DMS 273 (cell line): ENCODE results near the gene NAV2.
A peak's percentile ranks its signal among the peaks of the same experiment; 100 is the strongest.

Experiments
- DNase-seq: peaks from one replicate; lab custom pipeline; 2025; ENCODE audit not compliant: unreplicated experiment; lab: John Stamatoyannopoulos, UW

NAV2 gene

DNA sequence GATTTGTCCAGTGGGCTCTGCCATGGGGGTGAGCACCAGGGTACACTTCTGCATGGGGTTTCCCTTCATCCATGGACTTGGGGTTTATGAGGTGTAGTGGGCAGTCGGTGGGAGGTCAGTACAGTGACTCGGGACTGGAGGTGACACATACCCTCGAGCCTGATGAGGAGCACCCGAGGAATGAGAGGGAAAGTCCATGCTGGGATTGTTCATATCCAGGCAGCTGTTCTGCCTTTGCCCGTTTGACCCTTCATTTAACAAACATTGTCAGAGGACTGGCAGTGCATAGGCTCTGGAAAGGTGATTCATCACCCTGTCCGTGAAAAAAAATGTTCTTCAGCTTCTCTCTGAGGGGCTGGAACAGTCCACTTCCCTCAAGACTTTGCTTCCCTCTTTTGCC, 2.7 kb downstream of the NAV2 start:
- no peak for DNase-seq

DNA sequence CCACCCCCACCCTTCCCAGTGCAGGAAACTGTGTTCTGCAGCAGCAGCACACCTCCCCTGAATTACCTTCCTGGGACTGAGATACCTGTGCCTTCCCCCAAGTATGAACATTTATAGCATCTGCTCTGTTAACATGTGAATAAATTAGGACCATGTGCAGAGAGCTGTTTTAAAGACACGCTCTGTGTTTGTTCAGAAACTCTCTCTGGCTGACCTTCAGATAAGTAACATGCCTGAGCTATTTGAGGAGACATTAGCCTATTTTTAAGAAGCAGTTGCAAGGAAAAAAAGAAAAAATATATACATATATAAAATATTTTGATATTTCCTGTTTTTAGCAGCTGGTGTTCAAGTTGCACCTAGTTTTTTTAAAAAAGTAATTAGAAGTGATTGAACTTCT, 5.4 kb downstream of the NAV2 start:
- DNase-seq = no peak

DNA sequence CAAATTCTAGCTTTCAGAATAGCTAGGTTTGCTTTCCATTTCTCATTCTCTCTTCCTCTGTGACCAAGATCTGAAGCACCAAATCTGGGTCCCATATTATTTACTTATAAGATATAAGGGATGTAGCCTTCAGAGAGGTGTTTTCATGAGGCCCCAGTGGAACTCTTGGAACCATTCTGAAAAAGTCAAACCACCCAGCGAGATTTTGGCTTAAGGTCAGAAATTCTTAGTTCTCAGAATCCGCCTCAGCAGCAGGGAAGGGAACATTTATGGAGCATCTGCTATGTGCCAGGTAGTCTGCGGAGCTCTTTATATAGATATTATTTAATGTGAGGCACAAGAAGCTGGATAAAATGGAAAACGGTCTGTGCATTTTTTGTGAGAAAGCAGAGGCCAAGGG, 6.3 kb downstream of the NAV2 start:
- DNase-seq = no peak

DNA sequence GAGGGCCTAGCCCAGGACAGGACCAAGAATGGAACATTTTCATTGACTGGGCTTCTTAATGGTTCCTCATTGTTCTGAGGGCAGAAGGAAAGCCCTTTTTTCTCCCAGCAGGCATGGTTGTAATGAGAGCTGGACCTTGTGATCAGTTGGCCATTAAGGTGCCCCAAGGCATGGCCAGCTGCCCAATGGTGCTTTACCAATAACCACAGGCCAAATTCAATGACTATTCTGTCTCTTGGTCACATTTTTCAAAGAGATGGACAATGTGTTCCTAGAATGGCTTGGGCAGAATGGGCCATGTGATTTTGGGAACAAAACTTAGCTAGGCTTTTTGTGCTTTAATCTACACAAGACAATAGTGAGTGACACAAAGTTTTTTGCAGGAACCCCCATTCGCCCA, 7.3 kb downstream of the NAV2 start:
- no peak for DNase-seq

DNA sequence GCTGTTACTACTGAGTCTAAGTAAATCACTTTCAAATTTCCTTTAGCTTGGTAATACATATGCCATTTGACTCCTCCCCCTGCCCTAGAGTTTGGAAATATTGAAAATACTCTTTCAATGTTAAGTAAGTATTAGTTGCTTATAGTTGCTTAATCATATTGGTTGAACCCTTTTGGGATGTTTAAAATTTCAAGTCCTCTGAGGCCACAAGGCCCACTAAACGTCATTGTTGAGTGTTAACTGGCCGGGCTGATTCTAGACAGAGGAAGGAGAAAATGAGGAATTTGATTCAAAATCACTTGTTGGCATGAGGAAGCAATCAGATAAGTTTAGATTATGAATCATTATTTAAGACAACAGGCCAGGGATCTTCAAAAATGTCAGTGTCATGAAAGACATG, 8.5 kb downstream of the NAV2 start:
- no peak for DNase-seq

DNA sequence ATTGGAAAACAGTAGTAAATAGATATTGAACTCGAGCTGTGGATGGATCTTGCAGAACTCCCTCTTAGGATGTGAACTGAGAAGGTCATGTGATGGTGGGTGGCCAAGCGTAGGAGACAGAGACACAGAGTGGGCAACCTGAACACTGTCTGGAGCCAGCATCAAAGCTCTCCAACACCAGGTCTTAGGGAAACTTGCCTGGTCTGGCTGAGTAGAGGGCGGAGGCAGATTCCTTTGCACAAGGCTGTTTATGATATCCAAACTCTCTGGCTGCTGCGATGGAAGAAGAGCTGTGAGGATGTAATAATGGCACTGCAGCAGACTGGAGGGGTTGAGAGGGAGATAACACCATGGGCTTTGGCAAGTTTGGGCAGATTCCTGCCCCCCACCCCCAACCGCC, 10.1 kb downstream of the NAV2 start:
- no peak for DNase-seq

DNA sequence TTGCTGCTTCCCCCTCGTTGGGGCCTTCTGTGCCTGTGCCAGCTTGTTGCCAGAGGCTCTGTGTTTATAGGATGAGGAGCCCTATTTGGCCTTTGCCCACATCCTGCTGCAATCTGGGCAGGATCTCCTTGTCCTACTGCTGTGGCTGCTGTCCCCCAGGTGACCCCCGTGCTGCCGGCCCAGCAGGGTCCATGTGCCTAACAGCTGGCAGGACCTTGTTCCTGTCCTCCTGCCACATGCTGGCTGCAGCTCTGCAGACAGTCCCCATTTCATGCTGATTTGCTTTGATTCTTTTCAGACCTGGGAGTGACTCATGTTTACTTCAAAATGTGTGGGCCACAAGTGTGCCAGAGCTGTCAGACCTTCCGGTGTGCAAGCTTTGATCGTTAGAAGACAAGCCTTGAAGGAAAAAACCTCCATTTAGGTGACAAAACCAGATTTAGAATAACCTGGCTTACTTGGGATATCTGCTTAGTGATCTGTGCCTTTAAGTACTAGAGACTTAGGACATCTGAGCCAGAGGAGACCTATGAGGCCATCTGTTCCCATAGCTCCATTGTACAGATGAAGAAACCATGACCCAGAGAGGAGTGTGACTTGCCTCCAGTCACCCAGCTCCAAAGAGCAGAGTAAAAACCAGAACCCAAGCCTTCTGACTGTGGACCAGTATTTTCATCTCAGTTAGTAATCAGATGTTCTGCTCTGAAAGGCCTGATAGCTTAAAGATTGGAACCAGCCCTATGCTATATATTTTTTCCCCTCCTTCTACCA, 11.1 kb downstream of the NAV2 start:
- DNase-seq = peak; percentile 78

DNA sequence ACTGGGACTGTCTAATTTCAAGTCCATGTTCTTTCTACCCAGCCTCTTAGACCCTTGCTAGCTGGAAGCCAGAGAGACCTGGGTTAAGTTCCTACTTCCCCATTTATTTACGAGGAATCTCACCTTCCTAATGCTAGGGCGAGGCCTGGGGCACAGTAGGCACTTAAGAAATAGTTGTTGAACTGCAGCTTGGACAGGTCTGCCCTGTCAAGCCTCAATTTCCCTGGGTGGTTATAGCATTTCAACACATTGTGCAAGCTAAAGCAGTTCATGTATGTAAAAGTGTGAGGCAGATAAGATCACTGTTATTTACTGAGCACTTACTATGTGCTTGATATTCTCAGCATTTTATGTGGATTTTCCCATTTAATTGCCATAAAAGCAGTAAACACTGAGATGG, 12.1 kb downstream of the NAV2 start:
- no peak for DNase-seq

DNA sequence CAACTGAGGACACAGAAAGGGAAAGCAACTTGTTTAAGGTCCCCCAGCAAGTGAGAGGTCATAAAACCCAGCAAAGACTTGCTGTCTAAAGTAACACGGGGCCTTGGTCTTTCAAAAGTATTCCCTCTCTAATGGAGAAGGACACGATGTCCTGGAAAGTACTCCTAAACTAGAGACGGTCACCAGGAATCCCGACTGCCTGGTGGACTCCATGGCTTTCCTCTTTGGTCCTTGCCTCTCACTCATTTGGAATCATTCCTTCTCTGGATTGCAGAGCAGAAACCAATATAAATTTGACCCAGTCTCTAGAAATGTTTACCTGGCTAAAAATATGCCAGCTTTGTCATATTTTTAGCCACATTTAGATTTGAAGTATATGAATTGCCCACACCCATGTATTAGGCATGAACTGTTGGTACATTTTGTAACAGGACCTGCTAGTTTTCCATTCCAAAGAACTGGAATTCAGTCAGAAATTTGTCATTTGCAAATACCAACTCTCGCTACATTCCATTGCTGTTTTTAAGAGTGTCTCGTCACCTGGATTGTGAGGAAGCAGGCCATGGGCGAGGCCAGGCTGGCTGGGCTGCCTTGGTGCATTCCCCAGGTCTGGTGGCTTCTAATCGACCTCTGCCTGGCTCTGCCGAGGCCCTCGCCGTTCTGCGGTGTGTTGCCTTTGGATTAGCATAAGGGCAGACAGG, 12.9 kb downstream of the NAV2 start:
- DNase-seq = no peak

DNA sequence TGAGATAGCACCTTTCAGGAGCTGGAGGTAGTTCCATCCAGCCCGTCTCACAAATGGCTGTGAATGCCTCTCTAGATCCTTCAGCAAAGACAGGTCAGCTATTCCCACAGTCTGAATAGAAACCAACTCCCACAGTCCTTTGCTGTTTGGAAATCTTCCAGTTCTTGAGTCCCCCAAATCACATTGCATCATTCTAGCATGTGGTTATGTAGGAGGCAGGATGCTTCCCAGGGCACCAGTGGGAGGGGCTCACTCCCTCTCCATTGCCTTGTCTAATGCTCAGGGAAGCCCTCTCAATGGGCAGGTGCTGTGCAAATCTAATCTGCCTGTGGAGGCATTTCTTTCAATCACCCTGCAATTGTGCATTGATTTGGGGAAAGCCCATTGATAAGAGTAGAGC, 14.6 kb downstream of the NAV2 start:
- DNase-seq = peak; percentile 80

DNA sequence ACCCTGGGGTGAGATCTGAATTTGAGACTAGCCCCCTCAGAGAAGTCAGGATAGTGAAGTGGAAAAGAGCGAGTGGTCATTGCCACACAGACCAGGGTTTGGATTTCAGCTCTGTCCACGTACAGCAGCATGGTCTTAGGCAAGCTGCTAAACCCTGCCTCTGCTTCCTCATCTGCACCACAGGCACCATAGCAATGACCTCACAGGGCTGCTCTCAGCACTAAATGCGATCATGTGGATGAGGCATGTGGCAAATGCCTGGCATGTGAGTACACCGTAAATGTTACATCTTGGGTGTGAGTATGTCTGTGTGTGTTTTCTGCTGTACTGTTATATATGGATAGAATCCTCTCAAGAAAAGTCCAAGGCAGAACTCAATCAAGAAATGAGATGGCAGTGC, 15.8 kb downstream of the NAV2 start:
- peak; percentile 21 for DNase-seq

DNA sequence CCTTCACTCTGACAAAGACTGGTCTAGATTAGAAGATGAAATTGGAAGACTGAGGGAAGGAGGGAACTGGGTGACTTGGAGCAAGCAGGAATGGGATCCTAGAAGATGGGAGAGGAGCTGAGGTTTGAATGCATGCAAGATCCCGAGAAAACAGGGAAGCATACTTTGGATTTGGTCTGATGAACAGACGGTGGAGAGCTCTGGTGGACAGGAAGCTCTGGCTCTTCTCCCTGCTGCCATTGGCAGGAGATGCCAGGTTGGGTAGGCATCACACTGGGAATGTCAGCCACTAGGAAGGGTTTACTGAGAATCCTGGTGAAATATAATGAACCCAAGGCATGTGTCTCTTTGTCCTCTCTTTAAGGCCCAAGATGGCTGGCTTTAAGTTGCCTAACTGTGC, 16.5 kb downstream of the NAV2 start:
- peak; percentile 5 for DNase-seq

DNA sequence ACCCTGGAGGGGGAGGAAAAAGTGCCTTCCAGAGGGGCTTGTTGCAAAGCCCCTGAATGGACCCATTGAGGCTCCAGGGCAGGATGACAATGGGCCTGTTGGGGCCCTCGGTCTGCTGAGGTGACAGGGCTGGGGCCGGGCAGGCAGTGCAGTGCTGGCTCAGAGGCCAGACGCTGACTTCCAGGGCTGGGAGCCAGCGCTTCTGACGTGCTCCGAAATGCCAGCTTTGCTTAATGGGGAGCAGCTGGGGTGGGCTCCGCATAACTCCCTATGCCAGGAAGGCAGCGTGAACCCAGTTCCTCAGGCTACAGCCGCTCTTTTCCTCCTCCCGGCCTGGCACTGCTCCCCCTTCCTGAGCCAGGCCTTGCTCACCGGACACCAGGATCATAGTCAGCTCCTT, 17.7 kb downstream of the NAV2 start:
- peak; percentile 91 for DNase-seq

DNA sequence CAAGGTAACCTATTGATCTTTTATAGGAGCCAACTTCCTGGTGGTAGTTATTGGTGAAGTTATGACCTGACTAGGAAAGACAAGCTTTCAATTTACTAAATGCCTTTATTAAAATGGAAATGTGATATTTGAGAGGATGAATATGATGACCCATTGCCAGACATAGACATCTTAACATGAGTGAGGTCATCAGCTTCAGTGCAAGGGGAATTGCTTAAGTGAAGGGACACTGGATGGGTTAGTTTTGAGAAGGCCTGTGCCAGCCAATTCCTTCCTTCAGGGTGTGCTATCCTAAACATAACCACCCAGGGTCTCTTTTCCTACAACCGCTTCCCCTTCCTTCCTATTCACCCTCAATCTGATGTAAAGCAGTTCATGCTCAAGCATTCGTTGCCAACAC, 21.5 kb downstream of the NAV2 start:
- DNase-seq = peak; percentile 15

DNA sequence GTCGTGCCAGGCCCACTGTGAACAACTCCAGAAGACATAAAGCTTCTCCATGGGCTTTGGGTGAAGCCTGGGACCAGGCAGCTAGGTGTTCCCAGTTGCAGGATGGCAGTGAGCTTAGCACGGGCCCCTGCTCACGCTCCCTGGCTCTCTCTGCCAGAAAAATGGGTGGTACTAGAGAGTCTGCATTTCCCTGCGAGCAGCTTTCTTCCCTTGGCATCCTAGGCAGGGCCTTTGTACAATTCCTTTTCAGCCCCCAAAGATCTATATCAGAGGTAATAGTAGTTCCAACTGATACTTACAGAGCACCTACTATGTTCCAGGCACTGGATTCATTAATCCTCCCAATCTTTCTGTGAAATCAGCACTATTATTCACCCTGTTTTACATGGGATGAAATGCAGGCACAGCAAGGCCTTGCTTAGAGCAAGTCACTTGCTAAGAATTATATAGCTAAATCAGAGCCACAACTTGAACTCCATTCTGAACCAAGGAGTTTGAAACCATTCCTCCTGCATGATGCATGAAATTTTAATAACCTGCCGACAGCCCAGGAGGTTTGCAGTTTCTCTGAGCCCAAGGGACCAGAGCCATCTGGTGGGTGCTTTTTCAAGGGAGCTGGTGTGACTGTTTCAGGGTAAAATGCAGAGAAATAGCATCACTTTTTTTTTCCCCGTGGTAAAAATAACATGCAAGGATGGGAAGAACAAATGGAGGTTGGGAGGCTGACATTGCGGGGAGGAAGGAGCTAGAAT, 22.7 kb downstream of the NAV2 start:
- peak; percentile 69 for DNase-seq

DNA sequence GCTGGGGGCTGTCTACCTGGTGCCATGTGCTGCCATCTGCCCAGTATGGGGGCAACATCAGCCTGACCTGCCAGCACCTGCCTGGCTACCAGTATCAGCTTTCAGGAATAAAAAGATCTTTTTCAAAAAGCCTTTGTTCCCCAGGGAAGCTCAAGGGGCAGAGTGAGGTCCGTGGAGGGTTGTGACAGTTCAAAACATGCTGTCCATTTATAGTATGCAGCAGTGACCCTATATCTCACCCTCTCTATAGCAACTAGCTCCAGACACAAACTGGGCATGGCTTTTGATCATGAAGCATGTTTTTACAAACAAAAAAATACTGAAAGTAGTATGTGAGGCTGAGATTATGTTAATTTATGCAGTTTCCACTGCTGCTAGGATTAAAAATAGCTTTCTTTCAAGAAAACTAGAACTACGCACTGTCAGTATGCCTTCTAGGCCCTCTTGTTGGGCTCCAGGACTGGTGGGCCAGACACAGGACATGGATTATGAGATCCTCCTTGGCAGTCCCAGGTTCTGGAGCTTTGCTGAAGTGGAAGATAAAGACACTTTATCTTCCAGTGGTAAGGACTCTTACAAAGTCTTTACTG, 23.4 kb downstream of the NAV2 start:
- DNase-seq = peak; percentile 71

DNA sequence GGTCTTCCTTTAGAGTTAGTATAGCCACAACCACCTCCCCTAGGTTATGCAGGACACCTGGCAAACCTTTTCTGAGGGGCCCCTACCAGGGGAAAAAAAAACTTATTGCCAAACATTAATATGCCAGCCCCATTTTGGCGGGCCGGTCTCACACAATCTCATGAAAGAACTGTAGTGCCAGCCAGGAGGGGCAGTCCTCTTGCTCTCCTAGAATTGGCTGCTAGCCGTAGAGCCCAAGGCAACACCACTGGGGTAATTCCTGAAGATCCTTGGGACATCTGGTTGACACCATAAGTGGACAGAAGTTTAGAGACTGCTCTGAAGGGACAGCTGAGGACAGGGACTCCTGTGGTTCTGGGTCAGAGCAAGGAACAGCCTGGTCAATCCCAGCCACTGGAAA, 24.2 kb downstream of the NAV2 start:
- DNase-seq = peak; percentile 22

DNA sequence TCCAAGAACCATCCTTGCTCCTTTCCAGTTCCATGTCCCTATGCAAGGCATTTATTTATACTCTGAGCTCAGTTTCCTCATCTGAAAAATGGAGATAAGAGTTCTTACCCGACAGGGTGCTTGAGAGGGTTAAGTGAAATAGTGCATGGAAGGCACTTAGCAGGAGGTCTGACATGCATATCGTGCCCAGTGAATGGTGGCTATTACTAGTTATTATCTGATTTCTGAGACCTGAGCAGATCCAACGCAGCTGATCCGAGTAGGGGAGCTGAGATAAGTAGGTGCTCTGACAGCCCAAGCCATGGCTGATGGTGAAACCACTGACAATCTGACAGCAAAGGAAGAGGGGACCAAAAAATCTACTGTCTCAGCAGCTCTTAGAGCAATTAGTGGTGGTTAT, 24.9 kb downstream of the NAV2 start:
- DNase-seq = peak; percentile 39

DNA sequence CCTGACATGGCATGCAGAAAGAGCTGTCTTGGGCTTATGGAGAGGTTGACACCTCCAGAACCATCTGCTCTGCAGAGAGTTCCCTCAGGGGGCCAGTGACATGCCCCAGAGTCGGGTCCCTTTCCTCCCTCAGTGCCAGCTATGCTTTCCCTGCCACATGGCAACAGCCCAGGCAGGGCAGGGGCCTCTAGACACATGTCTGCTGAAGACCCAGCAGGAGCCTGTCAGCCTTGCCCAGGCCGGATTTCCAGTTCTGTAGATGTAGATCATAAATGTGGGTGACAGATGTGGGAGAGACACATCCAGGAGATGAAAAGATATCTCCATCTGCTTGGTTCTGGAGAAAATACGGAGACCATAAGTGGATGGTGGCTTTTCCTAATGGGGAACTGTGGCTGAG, 25.5 kb downstream of the NAV2 start:
- DNase-seq = peak; percentile 93

DNA sequence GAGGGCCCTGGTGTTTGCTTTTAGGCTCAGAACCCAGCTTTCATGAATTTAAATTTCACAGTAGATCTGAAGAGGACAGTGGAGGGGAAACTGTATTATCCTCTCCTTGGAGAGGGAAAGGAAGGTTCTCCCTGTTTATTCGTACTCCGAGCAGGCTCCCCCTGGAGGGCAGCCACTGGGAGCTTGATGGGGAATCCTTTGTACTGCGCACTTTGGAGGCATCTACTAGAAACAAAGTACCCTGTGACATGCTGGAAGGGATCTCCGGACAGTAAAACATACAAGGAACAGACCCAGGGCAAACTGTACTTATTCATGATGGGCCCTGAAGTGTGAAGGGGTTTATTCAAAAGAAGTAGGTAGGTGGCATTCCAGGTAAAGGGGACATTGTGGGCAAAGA, 27.2 kb downstream of the NAV2 start:
- peak; percentile 57 for DNase-seq

DNA sequence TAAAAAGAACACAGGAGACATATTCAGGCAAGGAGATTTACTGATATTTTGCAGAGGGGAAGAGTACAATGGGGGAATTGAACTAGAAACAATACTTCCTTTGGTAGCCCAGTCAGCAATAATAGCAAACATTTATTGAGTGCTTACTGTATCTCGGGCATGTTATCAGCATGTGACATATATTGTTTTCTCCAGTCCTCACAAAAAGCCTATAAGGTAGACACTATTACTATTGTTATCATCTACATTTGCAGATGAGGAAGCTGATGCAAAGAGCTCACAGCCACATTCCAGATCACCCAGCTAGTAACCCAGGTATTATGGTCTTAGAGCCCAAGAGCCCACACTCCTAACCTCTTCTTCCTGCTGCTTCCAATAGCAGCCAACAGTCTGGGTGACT, 27.9 kb downstream of the NAV2 start:
- DNase-seq = no peak
